Measurements from ENCODE around the gene TEX52. TPM values are rescaled to one million over a fixed set of nuclear protein-coding genes. Genes with fewer than 3 reads are reported as not detected.

The TEX52 gene
- total and polyA plus RNA-seq, 2 of the 13 experiments (the other 11 are each of a cell fraction or from before 2014, with no cell fraction given), result 0.05 TPM; not detected in 1

- peak; percentile 83; the same call in 1 of the 2 replicates for TF ChIP-seq ZNF766 (CRISPR knock-in tag; IDR thresholded peaks at IDR 0.05; ENCODE audit: borderline replicate concordance)
- peak; percentile 90 for TF ChIP-seq ZNF276 (CRISPR knock-in tag; IDR thresholded peaks at IDR 0.05; ENCODE audit: low read depth)
- peak; percentile 90 for TF ChIP-seq AGO2 (optimal IDR thresholded peaks at IDR 0.05; ENCODE audit: low read depth, low read length)
- peak; percentile 89 for TF ChIP-seq TARDBP (CRISPR knock-in tag; IDR thresholded peaks at IDR 0.05)
- peak; percentile 82; the same call in 1 of the 2 replicates for TF ChIP-seq FOXK1 (CRISPR knock-in tag; IDR thresholded peaks at IDR 0.05; ENCODE audit: borderline replicate concordance, low read depth)
- peak; percentile 85 for TF ChIP-seq GFI1 (CRISPR knock-in tag; IDR thresholded peaks at IDR 0.05; ENCODE audit: borderline replicate concordance)
- TF ChIP-seq HOXA9 (CRISPR knock-in tag; IDR thresholded peaks at IDR 0.05; ENCODE audit: borderline replicate concordance), result no peak
- no peak for TF ChIP-seq STAG1 (CRISPR knock-in tag; IDR thresholded peaks at IDR 0.05)
- peak; percentile 81 for TF ChIP-seq KMT2B (CRISPR knock-in tag; IDR thresholded peaks at IDR 0.05)
- peak; percentile 67 for TF ChIP-seq USF2 (IDR thresholded peaks at IDR 0.05; ENCODE audit: low read depth, low read length)
- TF ChIP-seq USF2 (CRISPR knock-in tag; IDR thresholded peaks at IDR 0.05; ENCODE audit: borderline replicate concordance), result peak; percentile 88
- TF ChIP-seq PHF8 (CRISPR knock-in tag; IDR thresholded peaks at IDR 0.05), result peak; percentile 100
- TF ChIP-seq POGK (CRISPR knock-in tag; conservative IDR thresholded peaks at IDR 0.05), result peak; percentile 96
- peak; percentile 94; the same call in 1 of the 2 replicates for TF ChIP-seq KDM5B (CRISPR knock-in tag; IDR thresholded peaks at IDR 0.05; ENCODE audit: borderline replicate concordance)
- TF ChIP-seq BCL6 (CRISPR knock-in tag; IDR thresholded peaks at IDR 0.05), result peak; percentile 78
- TF ChIP-seq CREB1 (IDR thresholded peaks at IDR 0.05), result peak; percentile 93
- peak; percentile 97 for TF ChIP-seq CREB1 (CRISPR knock-in tag; IDR thresholded peaks at IDR 0.05)
- peak; percentile 79 for TF ChIP-seq FOXA3 (CRISPR knock-in tag; IDR thresholded peaks at IDR 0.05)
- TF ChIP-seq GABPA (IDR thresholded peaks at IDR 0.05; ENCODE audit: low read depth, low read length), result peak; percentile 74
- TF ChIP-seq GABPA (CRISPR knock-in tag; IDR thresholded peaks at IDR 0.05; ENCODE audit: low read depth), result peak; percentile 96
- TF ChIP-seq REPIN1 (CRISPR knock-in tag; IDR thresholded peaks at IDR 0.05; ENCODE audit: borderline replicate concordance, low read depth), result peak; percentile 95
- TF ChIP-seq MBNL3 (CRISPR knock-in tag; conservative IDR thresholded peaks at IDR 0.05), result no peak
- peak; percentile 55; the same call in 1 of the 2 replicates for TF ChIP-seq JUND (CRISPR knock-in tag; IDR thresholded peaks at IDR 0.05)
- TF ChIP-seq ZNF792 (CRISPR knock-in tag; IDR thresholded peaks at IDR 0.05), result no peak
- peak; percentile 72 for TF ChIP-seq ZNF12 (CRISPR knock-in tag; IDR thresholded peaks at IDR 0.05)
- peak; percentile 67 for TF ChIP-seq XRCC5 (optimal IDR thresholded peaks at IDR 0.05; ENCODE audit: low read length)
Observed at GRCh38 chr12:2812290-2813213, 44.3 kb downstream of the TEX52 start, which contains the start of gene ITFG2 (continued).

Data from HepG2 (cell line).